H1 (cell line): Measurements from ENCODE around the gene PGPEP1. TPM values are rescaled to one million over a fixed set of nuclear protein-coding genes. Genes with fewer than 3 reads are reported as not detected.
A peak's percentile ranks its signal among the peaks of the same experiment; 100 is the strongest.

Experiments used
- ATF3 ChIP-seq: IDR thresholded peaks from 2 replicates; pipeline ENCODE4 v1.6.1; 2011; ENCODE audit warnings: low read depth, mild to moderate bottlenecking, low read length; ENCODE audit not compliant: insufficient read depth
- CREB1 ChIP-seq: IDR thresholded peaks from 2 replicates; pipeline ENCODE4 v1.6.1; 2012; ENCODE audit warnings: inconsistent platforms
- CTBP2 ChIP-seq: IDR thresholded peaks from 2 replicates; pipeline ENCODE4 v1.7.0; 2011; ENCODE audit warnings: borderline replicate concordance, mild to moderate bottlenecking, moderate library complexity, mixed read lengths, low read length; ENCODE audit not compliant: insufficient read depth, insufficient read length
- JUN ChIP-seq: IDR thresholded peaks from 2 replicates; pipeline ENCODE4 v1.6.1; 2011; ENCODE audit warnings: low read depth, mild to moderate bottlenecking, improper control_type of control experiment, low read length
- KDM1A ChIP-seq: fragments of 200-600, 300-600 bp; sonication (generic); IDR thresholded peaks from 2 replicates; pipeline ENCODE4 v1.7.1; 2016; ENCODE audit warnings: mild to moderate bottlenecking, low read length, borderline replicate concordance
- RAD21 ChIP-seq, 2 experiments: IDR thresholded peaks in 1 of 2; conservative IDR thresholded peaks in 1 of 2; 2 replicates each; pipeline ENCODE4 v1.6.1; 2011; ENCODE audit warnings: low read depth in 2 of 2, low read length in 2 of 2, improper control_type of control experiment in 1 of 2, inconsistent platforms in 1 of 2, mild to moderate bottlenecking in 1 of 2, moderate library complexity in 1 of 2
- polyA plus RNA-seq, 7 experiments: library from polyadenylated mRNA; depleted of rRNA in 3 of 7; stranded (reverse) in 5 of 7; unstranded in 2 of 7; fragments of >200 nt in 5 of 7; fragments of 200-250 nt in 2 of 7; gene quantifications; 1 replicate in 5 of 7; 2 replicates in 1 of 7; 4 replicates in 1 of 7; pipeline versions ENCODE4 v1.2.1 to v1.2.3, GENCODE V29; 2011 to 2013; ENCODE audit warnings: missing spikeins in 2 of 7, mixed read lengths in 2 of 7
- total RNA-seq: library from RNA; stranded (reverse); fragmentation: NEBNext Ultra II Directional; extraction: Animal tissue kit (Norgen Biotek cat#: 25700); gene quantifications from 2 replicates; pipeline ENCODE4 v1.2.1, GENCODE V29; 2021

Gene PGPEP1
- total and polyA plus RNA-seq, 2 of the 8 experiments (the other 6 are each of a cell fraction or from before 2014, with no cell fraction given) = 17.0 to 33.4 TPM

- TF ChIP-seq RAD21 (IDR thresholded peaks at IDR 0.05 in 1 of 2, conservative IDR thresholded peaks at IDR 0.05 in 1 of 2; ENCODE audit: low read depth in 2 of 2, low read length in 2 of 2) (no peak), JUN (no peak), CTBP2 (peak; percentile 61), KDM1A (peak; percentile 95), ATF3 (no peak), CREB1 (no peak)
Measured at GRCh38 chr19:18417250-18418028, 77.0 kb downstream of the PGPEP1 start (continued).
